GM23338 (cell line): ENCODE results near the gene ZNF580. TPM values are rescaled to one million over a fixed set of nuclear protein-coding genes. Genes with fewer than 3 reads are reported as not detected.
A peak's percentile ranks its signal among the peaks of the same experiment; 100 is the strongest.

Experiments used
- ATAC-seq: fragments of 200-7000 bp; cut with Tn5 transposase; 3 replicates; pipeline ENCODE4 v1.9.1; 2020
- DNase-seq: peaks from one replicate; pipeline ENCODE4 v3.0.0-alpha.2; 2015; ENCODE audit warnings: low spot score
- H2AFZ ChIP-seq: fragments of 200-600 bp; sonication (generic); 2 replicates; pipeline ENCODE4 v1.8.0; 2016; ENCODE audit warnings: antibody characterized with exemption, mild to moderate bottlenecking, moderate library complexity
- H3F3A ChIP-seq: fragments of 200-600 bp; sonication (generic); replicated peaks from 2 replicates; pipeline ENCODE4 v1.8.0; 2017; ENCODE audit warnings: antibody characterized with exemption, mixed run types, low read depth
- H3K27ac ChIP-seq: fragments of 200-600 bp; sonication (generic); 2 replicates; pipeline ENCODE4 v1.6.1; 2016; ENCODE audit warnings: low read depth
- H3K27me3 ChIP-seq: fragments of 200-600 bp; sonication (generic); 2 replicates; pipeline ENCODE4 v1.8.0; 2016; ENCODE audit warnings: mild to moderate bottlenecking, mixed run types, moderate library complexity; ENCODE audit not compliant: insufficient read depth
- H3K36me3 ChIP-seq: fragments of 200-600 bp; sonication (generic); 2 replicates; pipeline ENCODE4 v1.8.0; 2016; ENCODE audit warnings: mild to moderate bottlenecking; ENCODE audit not compliant: insufficient read depth
- H3K4me1 ChIP-seq: fragments of 200-600 bp; sonication (generic); 2 replicates; pipeline ENCODE4 v1.8.0; 2016; ENCODE audit warnings: mild to moderate bottlenecking, moderate library complexity; ENCODE audit not compliant: insufficient read depth
- H3K4me2 ChIP-seq: fragments of 200-600 bp; sonication (generic); 2 replicates; pipeline ENCODE4 v1.7.1; 2017; ENCODE audit warnings: mixed run types
- H3K4me3 ChIP-seq: fragments of 200-600 bp; sonication (generic); 2 replicates; pipeline ENCODE4 v1.6.1; 2016; ENCODE audit warnings: mixed run types
- H3K79me2 ChIP-seq: fragments of 200-600 bp; sonication (generic); replicated peaks from 2 replicates; pipeline ENCODE4 v1.8.0; 2017; ENCODE audit warnings: mild to moderate bottlenecking; ENCODE audit not compliant: insufficient read depth
- H3K9me2 ChIP-seq: fragments of 200-600 bp; sonication (generic); 2 replicates; pipeline ENCODE4 v1.8.0; 2017; ENCODE audit not compliant: insufficient read depth
- H4K20me1 ChIP-seq: fragments of 200-600 bp; sonication (generic); replicated peaks from 2 replicates; pipeline ENCODE4 v1.8.0; 2017; ENCODE audit warnings: mild to moderate bottlenecking; ENCODE audit not compliant: insufficient read depth
- H3K27ac Mint-ChIP-seq: 2 replicates; pipeline ENCODE4 v1.8.0; 2020; ENCODE audit warnings: inconsistent platforms, mild to moderate bottlenecking, moderate library complexity, mixed read lengths
- H3K27me3 Mint-ChIP-seq: 3 replicates; pipeline ENCODE4 v1.8.0; 2022; ENCODE audit warnings: low read depth, mild to moderate bottlenecking, moderate library complexity, mixed read lengths, inconsistent platforms; ENCODE audit not compliant: insufficient read depth, poor library complexity
- H3K36me3 Mint-ChIP-seq: 3 replicates; pipeline ENCODE4 v1.8.0; 2021; ENCODE audit warnings: low read depth, mild to moderate bottlenecking, inconsistent platforms, moderate library complexity, mixed read lengths
- H3K4me1 Mint-ChIP-seq: 3 replicates; pipeline ENCODE4 v1.8.0; 2020; ENCODE audit warnings: mild to moderate bottlenecking, inconsistent platforms, mixed read lengths
- H3K4me3 Mint-ChIP-seq: 3 replicates; pipeline ENCODE4 v1.8.0; 2021; ENCODE audit warnings: moderate library complexity, mild to moderate bottlenecking, inconsistent platforms, mixed read lengths
- H3K9me3 Mint-ChIP-seq: 3 replicates; pipeline ENCODE4 v1.8.0; 2020; ENCODE audit warnings: moderate library complexity, mild to moderate bottlenecking, inconsistent platforms, mixed read lengths
- CTCF ChIP-seq, 2 experiments: fragments of 200-600 bp in 1 of 2; sonication (generic) in 1 of 2; conservative IDR thresholded peaks; 2 replicates each; pipeline versions ENCODE4 v1.5.1 to v1.6.1; 2016 to 2017; ENCODE audit warnings: antibody characterized with exemption in 2 of 2, low read depth in 2 of 2, mild to moderate bottlenecking in 2 of 2, moderate library complexity in 1 of 2
- ETS1 ChIP-seq: IDR thresholded peaks from 2 replicates; pipeline ENCODE4 v1.6.1; 2016; ENCODE audit warnings: antibody characterized with exemption
- NANOG ChIP-seq: IDR thresholded peaks from 2 replicates; pipeline ENCODE4 v1.6.1; 2016; ENCODE audit warnings: antibody characterized with exemption, borderline replicate concordance
- REST ChIP-seq: IDR thresholded peaks from one replicate; pipeline ENCODE4 v1.6.1; 2018; ENCODE audit warnings: antibody characterized with exemption; ENCODE audit not compliant: unreplicated experiment
- ZNF114 ChIP-seq: fragments of 250-450 bp; sonication (Bioruptor Pico); IDR thresholded peaks from 2 replicates; pipeline ENCODE4 v1.5.0; 2020; ENCODE audit warnings: mild to moderate bottlenecking, moderate library complexity
- polyA plus RNA-seq: library from polyadenylated mRNA; unstranded; fragments of >200 nt; fragmentation: Nextera tagmentation; extraction: Ambion mirVana; gene quantifications from 2 replicates; pipeline ENCODE4 v1.2.1, GENCODE V29; 2016
- total RNA-seq: library from RNA; depleted of rRNA; stranded (reverse); fragments of >200 nt; shearing (Covaris generic); gene quantifications from 2 replicates; pipeline ENCODE4 v1.2.3, GENCODE V29; 2014

The ZNF580 gene
- total and polyA plus RNA-seq, 2 experiments from 2014 or later, result 18.7 to 23.6 TPM

GRCh38 chr19:55653651-55654322 lies 13.0 kb downstream of the ZNF580 start (continued):
- TF ChIP-seq REST (no peak), CTCF (conservative IDR thresholded peaks at IDR 0.05; ENCODE audit: low read depth in 2 of 2) (peak; percentile 97 to 100), ETS1 (peak; percentile 68; the same call in 1 of the 2 replicates)

GRCh38 chr19:55654323-55654867 lies 13.6 kb downstream of the ZNF580 start:
- H3K36me3 ChIP-seq, result no peaks in the 10 kb centered on the region
- ATAC-seq (peak; percentile 60), DNase-seq (peak; percentile 100)
- H3K27me3 ChIP-seq, result no peaks in the 10 kb centered on the region
- no peak overlapping the region for H2AFZ ChIP-seq
- Mint-ChIP-seq H3K4me1 (peaks cover 46% of the 10 kb centered on the region), H3K9me3 (no peaks in the 10 kb centered on the region; the same call in 2 of the 3 replicates), H3K4me3 (peak overlapping the region; percentile 92), H3K27ac (peak overlapping the region; percentile 99), H3K36me3 (peaks cover 33% of the 10 kb centered on the region), H3K27me3 (peaks cover 34% of the 10 kb centered on the region)
- peaks cover 41% of the 10 kb centered on the region for H3K79me2 ChIP-seq
- H3K9me2 ChIP-seq, result no peaks in the 10 kb centered on the region
- H3K4me1 ChIP-seq, result peaks cover 27% of the 10 kb centered on the region
- peaks cover 17% of the 10 kb centered on the region for H3F3A ChIP-seq
- H3K4me3 ChIP-seq, result peak overlapping the region; percentile 100
- H3K27ac ChIP-seq, result peak overlapping the region; percentile 87
- peak overlapping the region; percentile 73 for H3K4me2 ChIP-seq
- TF ChIP-seq ETS1, result no peak
- no peak for TF ChIP-seq NANOG
- TF ChIP-seq ZNF114 (CRISPR knock-in tag), result no peak
- peaks cover 32% of the 10 kb centered on the region for H4K20me1 ChIP-seq
